Type B pancreatic cell (in vitro differentiated cells): Measurements from ENCODE around the gene INAVA. TPM values are rescaled to one million over a fixed set of nuclear protein-coding genes. Genes with fewer than 3 reads are reported as not detected.

Experiments used
- DNase-seq: peaks from one replicate; pipeline ENCODE4 v3.0.0; 2021; ENCODE audit warnings: mixed read lengths; ENCODE audit not compliant: unreplicated experiment; ENCODE audit errors: extremely low spot score
- H3K27ac Mint-ChIP-seq: 2 replicates; pipeline ENCODE4 v1.8.0; 2021; ENCODE audit warnings: mild to moderate bottlenecking, mixed read lengths
- H3K27me3 Mint-ChIP-seq: 2 replicates; pipeline ENCODE4 v1.8.0; 2021; ENCODE audit warnings: mixed read lengths
- H3K36me3 Mint-ChIP-seq: 2 replicates; pipeline ENCODE4 v1.8.0; 2021; ENCODE audit warnings: mixed read lengths
- H3K4me1 Mint-ChIP-seq: one replicate; pipeline ENCODE4 v1.8.0; 2021; ENCODE audit warnings: mixed read lengths; ENCODE audit not compliant: unreplicated experiment
- H3K4me3 Mint-ChIP-seq: 2 replicates; pipeline ENCODE4 v1.8.0; 2021; ENCODE audit warnings: mild to moderate bottlenecking, mixed read lengths
- H3K9me3 Mint-ChIP-seq: 2 replicates; pipeline ENCODE4 v1.8.0; 2021; ENCODE audit warnings: mixed read lengths
- CTCF ChIP-seq: fragments of 200-600 bp; sonication (generic); conservative IDR thresholded peaks from 2 replicates; pipeline ENCODE4 v1.5.0; 2021; ENCODE audit warnings: antibody characterized with exemption, mild to moderate bottlenecking
- total RNA-seq: library from RNA; stranded (reverse); gene quantifications from 2 replicates; pipeline ENCODE4 v1.2.1, GENCODE V29; 2021; ENCODE audit warnings: low replicate concordance

The INAVA gene
- total RNA-seq, 1 donor from 2014 or later = 38.4 TPM

- Mint-ChIP-seq H3K9me3 (no peaks in the 10 kb centered on the region), H3K27me3 (peaks cover 3% of the 10 kb centered on the region), H3K4me1 (peaks cover 7% of the 10 kb centered on the region), H3K36me3 (no peaks in the 10 kb centered on the region), H3K27ac (no peak overlapping the region), H3K4me3 (no peak overlapping the region)
- no peak for DNase-seq
- TF ChIP-seq CTCF = no peak
Observed at GRCh38 chr1:200877839-200878551, 16.7 kb upstream of the INAVA start.

GRCh38 chr1:200880212-200880611 is 14.5 kb upstream of the INAVA start:
- no peak overlapping the region for H3K4me3 Mint-ChIP-seq
- no peak for DNase-seq
- no peaks in the 10 kb centered on the region for H3K36me3 Mint-ChIP-seq
- no peak overlapping the region for H3K27ac Mint-ChIP-seq
- no peak for TF ChIP-seq CTCF
- peaks cover 3% of the 10 kb centered on the region for H3K27me3 Mint-ChIP-seq
- H3K9me3 Mint-ChIP-seq = no peaks in the 10 kb centered on the region
- H3K4me1 Mint-ChIP-seq = peaks cover 7% of the 10 kb centered on the region

- Mint-ChIP-seq H3K9me3 (no peaks in the 10 kb centered on the region), H3K4me3 (no peak overlapping the region), H3K27me3 (no peaks in the 10 kb centered on the region), H3K27ac (no peak overlapping the region), H3K36me3 (no peaks in the 10 kb centered on the region), H3K4me1 (peaks cover 8% of the 10 kb centered on the region)
- DNase-seq = peak; percentile 8
- TF ChIP-seq CTCF = no peak
Observed at GRCh38 chr1:200883118-200883517, 11.6 kb upstream of the INAVA start.

- peaks cover 7% of the 10 kb centered on the region for H3K27me3 Mint-ChIP-seq
- no peak overlapping the region for H3K27ac Mint-ChIP-seq
- no peaks in the 10 kb centered on the region for H3K36me3 Mint-ChIP-seq
- DNase-seq = no peak
- H3K4me1 Mint-ChIP-seq = peaks cover 22% of the 10 kb centered on the region
- no peak for TF ChIP-seq CTCF
- no peaks in the 10 kb centered on the region for H3K9me3 Mint-ChIP-seq
- no peak overlapping the region for H3K4me3 Mint-ChIP-seq
Observed at GRCh38 chr1:200885623-200886402, 8.9 kb upstream of the INAVA start.

- peaks cover 22% of the 10 kb centered on the region for H3K4me1 Mint-ChIP-seq
- no peaks in the 10 kb centered on the region for H3K36me3 Mint-ChIP-seq
- peaks cover 7% of the 10 kb centered on the region for H3K27me3 Mint-ChIP-seq
- TF ChIP-seq CTCF = no peak
- no peak for DNase-seq
- no peak overlapping the region for H3K4me3 Mint-ChIP-seq
- H3K9me3 Mint-ChIP-seq = no peaks in the 10 kb centered on the region
- H3K27ac Mint-ChIP-seq = no peak overlapping the region
Observed at GRCh38 chr1:200886594-200886993, 8.1 kb upstream of the INAVA start.
